Fibroblast of pulmonary artery (primary cell): ENCODE results near the gene SULT6B1.

Source experiments
- DNase-seq: peaks from one replicate; pipeline ENCODE4 v3.0.0-alpha.2; 2010; ENCODE audit warnings: low read depth
- H3K4me3 ChIP-seq: replicated peaks from 2 replicates; pipeline ENCODE4 v1.5.1; 2011; ENCODE audit warnings: low read depth, mild to moderate bottlenecking, control low read depth, low read length, moderate library complexity
- TF ChIP-seq, protein P1 (sequence below): IDR thresholded peaks from 2 replicates; pipeline ENCODE4 v1.5.1; 2011; ENCODE audit warnings: mild to moderate bottlenecking, control low read depth, low read length, inconsistent platforms; ENCODE audit errors: missing control alignments

Gene SULT6B1

DNA sequence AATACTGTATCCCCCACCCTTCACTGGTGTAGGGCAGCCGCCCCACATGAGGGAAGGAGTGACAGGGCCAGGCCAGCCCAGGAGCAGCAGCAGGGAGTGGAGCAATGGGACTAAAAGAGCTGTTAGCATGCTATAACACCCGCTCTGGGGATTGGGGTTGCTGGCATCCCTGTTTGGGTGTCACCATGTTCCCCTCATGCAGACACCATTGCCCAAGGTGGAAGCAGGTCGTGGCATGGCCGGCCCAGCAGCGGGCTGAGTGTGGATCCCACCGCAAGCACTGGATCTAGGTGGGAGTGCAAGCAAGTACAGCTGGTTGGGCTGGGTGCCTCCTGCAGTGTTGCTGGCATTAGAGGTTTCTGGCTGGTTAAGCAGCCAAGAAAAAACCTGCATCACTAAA lies 3.3 kb upstream of the SULT6B1 start:
- TF ChIP-seq, protein P1, sequence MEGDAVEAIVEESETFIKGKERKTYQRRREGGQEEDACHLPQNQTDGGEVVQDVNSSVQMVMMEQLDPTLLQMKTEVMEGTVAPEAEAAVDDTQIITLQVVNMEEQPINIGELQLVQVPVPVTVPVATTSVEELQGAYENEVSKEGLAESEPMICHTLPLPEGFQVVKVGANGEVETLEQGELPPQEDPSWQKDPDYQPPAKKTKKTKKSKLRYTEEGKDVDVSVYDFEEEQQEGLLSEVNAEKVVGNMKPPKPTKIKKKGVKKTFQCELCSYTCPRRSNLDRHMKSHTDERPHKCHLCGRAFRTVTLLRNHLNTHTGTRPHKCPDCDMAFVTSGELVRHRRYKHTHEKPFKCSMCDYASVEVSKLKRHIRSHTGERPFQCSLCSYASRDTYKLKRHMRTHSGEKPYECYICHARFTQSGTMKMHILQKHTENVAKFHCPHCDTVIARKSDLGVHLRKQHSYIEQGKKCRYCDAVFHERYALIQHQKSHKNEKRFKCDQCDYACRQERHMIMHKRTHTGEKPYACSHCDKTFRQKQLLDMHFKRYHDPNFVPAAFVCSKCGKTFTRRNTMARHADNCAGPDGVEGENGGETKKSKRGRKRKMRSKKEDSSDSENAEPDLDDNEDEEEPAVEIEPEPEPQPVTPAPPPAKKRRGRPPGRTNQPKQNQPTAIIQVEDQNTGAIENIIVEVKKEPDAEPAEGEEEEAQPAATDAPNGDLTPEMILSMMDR: no peak
- DNase-seq: no peak
- H3K4me3 ChIP-seq: no peak overlapping the region

DNA sequence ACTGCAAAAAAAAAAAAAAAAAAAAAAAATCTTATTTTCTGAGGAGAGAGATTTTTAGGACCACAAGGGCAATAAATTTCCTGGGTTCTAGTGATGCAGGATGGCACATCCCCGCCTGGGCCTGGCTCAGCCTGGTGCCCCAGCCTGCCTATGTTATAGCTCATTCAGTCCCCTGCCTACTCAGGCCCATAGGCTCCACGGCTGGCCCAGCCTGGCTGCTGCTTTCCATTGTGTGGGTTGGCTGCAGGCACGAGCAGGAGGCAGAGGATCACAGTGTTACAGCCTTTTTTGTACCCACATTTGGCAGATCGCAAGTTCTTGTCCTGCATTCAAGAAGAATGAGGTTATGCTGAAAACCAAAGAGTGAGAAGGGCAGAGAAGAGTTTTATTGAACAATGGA lies 2.8 kb upstream of the SULT6B1 start:
- TF ChIP-seq, protein P1: no peak
- no peak for DNase-seq
- H3K4me3 ChIP-seq: no peak overlapping the region

DNA sequence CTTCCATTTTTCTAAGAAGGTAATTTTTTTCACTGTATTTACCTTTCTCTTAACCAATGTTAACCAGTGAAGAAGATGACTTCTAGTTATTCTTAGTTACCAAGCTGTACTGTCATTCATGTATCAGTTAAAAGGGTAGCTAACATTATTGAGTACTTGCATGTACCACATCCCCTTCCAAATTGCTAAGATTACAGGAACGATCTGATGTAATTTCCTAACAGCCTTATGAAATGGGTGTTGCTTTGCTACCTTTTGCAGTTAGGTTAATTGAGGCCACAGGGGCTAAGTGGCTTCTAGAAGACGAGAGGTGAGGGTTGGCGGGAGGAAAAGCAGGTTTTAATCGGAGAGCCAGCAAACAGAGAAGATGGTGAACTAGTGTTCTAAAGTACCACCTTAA lies 1.8 kb upstream of the SULT6B1 start:
- TF ChIP-seq, protein P1: no peak
- no peak overlapping the region for H3K4me3 ChIP-seq
- DNase-seq: no peak

DNA sequence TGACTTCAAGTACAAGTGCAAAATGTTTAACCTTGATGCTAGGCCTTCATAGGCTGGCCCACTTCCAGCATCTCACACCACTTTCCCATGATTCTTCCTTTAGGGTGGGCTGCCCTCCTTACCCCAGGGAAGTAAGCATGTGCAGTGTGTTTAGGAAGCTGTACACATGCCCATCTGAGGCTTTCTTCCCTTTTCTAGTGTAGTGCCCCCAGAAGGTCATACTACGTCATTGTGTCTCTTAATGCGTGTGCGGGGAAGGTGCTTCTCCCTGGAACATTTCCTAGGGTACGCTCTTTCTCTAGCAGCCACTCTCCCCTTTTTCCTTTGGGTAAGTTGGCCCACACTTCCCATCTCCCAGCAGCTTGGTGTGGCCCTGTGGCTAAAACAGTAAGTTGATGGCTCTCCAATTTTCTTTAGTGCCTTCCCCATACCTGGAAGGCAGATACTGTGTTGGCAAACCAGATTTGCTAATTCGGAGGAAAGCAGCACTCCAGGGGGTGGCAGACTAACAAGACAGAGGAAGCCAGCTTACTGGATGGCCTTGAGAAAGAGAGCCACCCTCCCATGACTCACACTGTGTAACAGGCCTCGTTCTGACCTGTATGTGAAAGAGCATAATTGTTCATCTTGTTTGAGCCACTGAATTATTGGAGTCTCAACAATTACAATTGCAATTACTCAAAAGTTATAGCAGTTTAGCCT lies 1.1 kb upstream of the SULT6B1 start:
- H3K4me3 ChIP-seq: no peak overlapping the region
- peak; percentile 83 for DNase-seq

DNA sequence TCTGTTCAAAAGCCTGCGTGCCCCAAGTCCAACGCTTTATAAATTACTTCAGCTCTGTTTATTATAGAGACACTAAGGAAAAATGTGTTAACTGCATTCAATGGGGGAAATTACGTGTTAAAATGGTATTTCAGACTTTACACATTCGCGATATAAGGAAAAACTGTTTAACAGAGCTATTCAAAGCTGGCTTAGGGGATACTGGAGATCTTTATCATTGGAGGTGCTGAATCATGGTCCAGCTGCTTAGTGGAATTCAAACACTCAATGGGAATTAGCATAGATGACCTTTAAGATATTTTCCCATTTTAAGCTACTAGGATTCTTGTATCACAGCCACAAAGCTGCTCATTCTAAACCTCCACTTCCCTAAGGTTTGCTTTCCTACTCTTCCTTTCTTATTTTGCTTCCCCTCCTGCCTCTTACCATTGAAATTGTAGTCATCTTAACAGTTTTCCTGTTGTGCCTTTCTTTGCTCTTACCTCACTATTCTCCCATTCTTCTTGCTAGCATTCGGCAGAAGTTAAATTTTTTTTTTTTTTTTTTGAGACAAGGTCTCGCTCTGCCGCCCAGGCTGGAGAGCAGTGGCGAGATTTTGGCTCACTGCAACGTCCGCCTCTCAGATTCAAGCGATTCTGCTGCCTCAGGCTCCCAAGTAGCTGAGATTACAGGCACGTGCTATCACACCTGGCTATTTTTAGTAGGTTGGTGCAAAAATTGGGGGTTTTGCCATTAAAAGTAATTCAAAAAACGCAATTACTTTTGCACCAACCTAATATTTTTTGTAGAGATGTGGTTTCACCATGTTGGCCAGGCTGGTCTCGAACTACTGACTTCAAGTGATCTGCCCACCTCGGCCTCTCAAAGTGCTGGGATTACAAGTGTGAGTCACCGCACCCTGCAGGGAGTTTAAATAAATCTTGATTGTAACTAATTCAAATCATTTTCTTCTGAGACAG lies 6.5 kb downstream of the SULT6B1 start:
- H3K4me3 ChIP-seq: no peak overlapping the region
- no peak for DNase-seq
- TF ChIP-seq, protein P1: no peak

More for the DNA sequence above, 1.1 kb upstream of the SULT6B1 start:
- TF ChIP-seq, protein P1: peak; percentile 5

DNA sequence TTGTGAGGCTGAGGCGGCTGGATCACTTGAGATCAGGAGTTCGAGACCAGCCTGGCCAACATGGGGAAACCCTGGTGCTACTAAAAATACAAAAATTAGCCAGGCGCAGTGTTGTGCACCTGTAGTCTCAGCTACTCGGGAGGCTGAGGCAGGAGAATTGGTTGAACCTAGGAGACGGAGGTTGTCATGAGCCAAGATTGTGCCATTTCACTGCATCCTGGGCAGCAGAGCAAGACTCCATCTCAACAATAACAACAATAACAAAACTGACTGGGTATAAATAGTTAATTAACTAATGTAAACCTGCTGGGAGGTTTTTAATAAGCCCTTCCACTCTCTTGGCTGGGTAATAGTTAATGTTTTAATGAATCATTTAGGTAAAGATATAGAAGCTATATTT lies 7.8 kb downstream of the SULT6B1 start:
- TF ChIP-seq, protein P1: no peak
- DNase-seq: no peak
- no peak overlapping the region for H3K4me3 ChIP-seq
